Measurements from ENCODE around the gene APIP. TPM values are rescaled to one million over a fixed set of nuclear protein-coding genes. Genes with fewer than 3 reads are reported as not detected.

APIP gene
- total and polyA plus RNA-seq, 2 of the 8 experiments (the other 6 are each of a cell fraction or from before 2014, with no cell fraction given), result 10.4 to 25.7 TPM

DNA sequence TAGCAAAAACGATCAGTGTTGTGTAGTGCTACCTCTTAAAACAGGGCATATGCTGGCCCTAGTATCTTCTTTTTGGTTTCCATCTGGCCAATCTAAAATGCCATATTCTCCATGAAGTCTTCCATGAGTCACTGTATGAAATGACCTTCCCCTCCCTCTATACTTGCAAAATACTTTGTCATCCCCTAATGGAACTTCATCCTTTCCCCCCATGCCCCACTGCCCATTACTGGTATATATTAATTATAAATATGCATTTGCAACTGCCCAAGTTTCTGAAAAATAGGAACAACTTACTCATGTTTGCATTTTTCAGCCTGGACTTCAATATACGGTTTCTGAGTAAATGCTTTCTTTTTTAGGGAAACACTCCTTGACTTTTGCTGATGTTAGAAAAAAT is 4.5 kb downstream of the APIP start (continued):
- TF ChIP-seq, protein P1, sequence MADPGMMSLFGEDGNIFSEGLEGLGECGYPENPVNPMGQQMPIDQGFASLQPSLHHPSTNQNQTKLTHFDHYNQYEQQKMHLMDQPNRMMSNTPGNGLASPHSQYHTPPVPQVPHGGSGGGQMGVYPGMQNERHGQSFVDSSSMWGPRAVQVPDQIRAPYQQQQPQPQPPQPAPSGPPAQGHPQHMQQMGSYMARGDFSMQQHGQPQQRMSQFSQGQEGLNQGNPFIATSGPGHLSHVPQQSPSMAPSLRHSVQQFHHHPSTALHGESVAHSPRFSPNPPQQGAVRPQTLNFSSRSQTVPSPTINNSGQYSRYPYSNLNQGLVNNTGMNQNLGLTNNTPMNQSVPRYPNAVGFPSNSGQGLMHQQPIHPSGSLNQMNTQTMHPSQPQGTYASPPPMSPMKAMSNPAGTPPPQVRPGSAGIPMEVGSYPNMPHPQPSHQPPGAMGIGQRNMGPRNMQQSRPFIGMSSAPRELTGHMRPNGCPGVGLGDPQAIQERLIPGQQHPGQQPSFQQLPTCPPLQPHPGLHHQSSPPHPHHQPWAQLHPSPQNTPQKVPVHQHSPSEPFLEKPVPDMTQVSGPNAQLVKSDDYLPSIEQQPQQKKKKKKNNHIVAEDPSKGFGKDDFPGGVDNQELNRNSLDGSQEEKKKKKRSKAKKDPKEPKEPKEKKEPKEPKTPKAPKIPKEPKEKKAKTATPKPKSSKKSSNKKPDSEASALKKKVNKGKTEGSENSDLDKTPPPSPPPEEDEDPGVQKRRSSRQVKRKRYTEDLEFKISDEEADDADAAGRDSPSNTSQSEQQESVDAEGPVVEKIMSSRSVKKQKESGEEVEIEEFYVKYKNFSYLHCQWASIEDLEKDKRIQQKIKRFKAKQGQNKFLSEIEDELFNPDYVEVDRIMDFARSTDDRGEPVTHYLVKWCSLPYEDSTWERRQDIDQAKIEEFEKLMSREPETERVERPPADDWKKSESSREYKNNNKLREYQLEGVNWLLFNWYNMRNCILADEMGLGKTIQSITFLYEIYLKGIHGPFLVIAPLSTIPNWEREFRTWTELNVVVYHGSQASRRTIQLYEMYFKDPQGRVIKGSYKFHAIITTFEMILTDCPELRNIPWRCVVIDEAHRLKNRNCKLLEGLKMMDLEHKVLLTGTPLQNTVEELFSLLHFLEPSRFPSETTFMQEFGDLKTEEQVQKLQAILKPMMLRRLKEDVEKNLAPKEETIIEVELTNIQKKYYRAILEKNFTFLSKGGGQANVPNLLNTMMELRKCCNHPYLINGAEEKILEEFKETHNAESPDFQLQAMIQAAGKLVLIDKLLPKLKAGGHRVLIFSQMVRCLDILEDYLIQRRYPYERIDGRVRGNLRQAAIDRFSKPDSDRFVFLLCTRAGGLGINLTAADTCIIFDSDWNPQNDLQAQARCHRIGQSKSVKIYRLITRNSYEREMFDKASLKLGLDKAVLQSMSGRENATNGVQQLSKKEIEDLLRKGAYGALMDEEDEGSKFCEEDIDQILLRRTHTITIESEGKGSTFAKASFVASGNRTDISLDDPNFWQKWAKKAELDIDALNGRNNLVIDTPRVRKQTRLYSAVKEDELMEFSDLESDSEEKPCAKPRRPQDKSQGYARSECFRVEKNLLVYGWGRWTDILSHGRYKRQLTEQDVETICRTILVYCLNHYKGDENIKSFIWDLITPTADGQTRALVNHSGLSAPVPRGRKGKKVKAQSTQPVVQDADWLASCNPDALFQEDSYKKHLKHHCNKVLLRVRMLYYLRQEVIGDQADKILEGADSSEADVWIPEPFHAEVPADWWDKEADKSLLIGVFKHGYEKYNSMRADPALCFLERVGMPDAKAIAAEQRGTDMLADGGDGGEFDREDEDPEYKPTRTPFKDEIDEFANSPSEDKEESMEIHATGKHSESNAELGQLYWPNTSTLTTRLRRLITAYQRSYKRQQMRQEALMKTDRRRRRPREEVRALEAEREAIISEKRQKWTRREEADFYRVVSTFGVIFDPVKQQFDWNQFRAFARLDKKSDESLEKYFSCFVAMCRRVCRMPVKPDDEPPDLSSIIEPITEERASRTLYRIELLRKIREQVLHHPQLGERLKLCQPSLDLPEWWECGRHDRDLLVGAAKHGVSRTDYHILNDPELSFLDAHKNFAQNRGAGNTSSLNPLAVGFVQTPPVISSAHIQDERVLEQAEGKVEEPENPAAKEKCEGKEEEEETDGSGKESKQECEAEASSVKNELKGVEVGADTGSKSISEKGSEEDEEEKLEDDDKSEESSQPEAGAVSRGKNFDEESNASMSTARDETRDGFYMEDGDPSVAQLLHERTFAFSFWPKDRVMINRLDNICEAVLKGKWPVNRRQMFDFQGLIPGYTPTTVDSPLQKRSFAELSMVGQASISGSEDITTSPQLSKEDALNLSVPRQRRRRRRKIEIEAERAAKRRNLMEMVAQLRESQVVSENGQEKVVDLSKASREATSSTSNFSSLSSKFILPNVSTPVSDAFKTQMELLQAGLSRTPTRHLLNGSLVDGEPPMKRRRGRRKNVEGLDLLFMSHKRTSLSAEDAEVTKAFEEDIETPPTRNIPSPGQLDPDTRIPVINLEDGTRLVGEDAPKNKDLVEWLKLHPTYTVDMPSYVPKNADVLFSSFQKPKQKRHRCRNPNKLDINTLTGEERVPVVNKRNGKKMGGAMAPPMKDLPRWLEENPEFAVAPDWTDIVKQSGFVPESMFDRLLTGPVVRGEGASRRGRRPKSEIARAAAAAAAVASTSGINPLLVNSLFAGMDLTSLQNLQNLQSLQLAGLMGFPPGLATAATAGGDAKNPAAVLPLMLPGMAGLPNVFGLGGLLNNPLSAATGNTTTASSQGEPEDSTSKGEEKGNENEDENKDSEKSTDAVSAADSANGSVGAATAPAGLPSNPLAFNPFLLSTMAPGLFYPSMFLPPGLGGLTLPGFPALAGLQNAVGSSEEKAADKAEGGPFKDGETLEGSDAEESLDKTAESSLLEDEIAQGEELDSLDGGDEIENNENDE (IDR thresholded peaks at IDR 0.05; ENCODE audit: insufficient replicate concordance, low read length), result no peak
- TF ChIP-seq, protein P2, sequence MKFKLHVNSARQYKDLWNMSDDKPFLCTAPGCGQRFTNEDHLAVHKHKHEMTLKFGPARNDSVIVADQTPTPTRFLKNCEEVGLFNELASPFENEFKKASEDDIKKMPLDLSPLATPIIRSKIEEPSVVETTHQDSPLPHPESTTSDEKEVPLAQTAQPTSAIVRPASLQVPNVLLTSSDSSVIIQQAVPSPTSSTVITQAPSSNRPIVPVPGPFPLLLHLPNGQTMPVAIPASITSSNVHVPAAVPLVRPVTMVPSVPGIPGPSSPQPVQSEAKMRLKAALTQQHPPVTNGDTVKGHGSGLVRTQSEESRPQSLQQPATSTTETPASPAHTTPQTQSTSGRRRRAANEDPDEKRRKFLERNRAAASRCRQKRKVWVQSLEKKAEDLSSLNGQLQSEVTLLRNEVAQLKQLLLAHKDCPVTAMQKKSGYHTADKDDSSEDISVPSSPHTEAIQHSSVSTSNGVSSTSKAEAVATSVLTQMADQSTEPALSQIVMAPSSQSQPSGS (IDR thresholded peaks at IDR 0.05; ENCODE audit: low read length), result no peak
- no peak for TF ChIP-seq JUN (IDR thresholded peaks at IDR 0.05; ENCODE audit: low read depth, low read length)
- no peak for TF ChIP-seq GABPA (IDR thresholded peaks at IDR 0.05; ENCODE audit: borderline replicate concordance, insufficient read depth, low read length)
- no peak for TF ChIP-seq RAD21 (IDR thresholded peaks at IDR 0.05 in 1 of 2, conservative IDR thresholded peaks at IDR 0.05 in 1 of 2; ENCODE audit: low read depth in 2 of 2, low read length in 2 of 2)
- TF ChIP-seq CHD1 (IDR thresholded peaks at IDR 0.05; ENCODE audit: low read depth, low read length), result no peak
- no peak for TF ChIP-seq EZH2 (IDR thresholded peaks at IDR 0.05; ENCODE audit: low read depth, low read length, severe bottlenecking)
- no peak for TF ChIP-seq HDAC2 (IDR thresholded peaks at IDR 0.05; ENCODE audit: borderline replicate concordance in 1 of 2, low read depth in 2 of 2, low read length in 2 of 2)
